Activated T-cell treated with anti-CD3 and anti-CD28 coated beads, Interleukin-2, amount 50 U/mL, for 72 hours (primary cell): ENCODE results near the gene CTNNA2. TPM values are rescaled to one million over a fixed set of nuclear protein-coding genes. Genes with fewer than 3 reads are reported as not detected.

Source experiments
- ATAC-seq, 2 donors: fragments of 150-1000 bp; cut with Tn5 transposase; replicated peaks in 1 of 2; 2 replicates each; pipeline ENCODE4 v1.10.0; 2021; ENCODE audit warnings: moderate library complexity in 2 of 2, mild to moderate bottlenecking in 1 of 2
- DNase-seq, 2 donors: peaks; one replicate each; pipeline ENCODE4 v3.0.0; 2021 to 2022; ENCODE audit warnings: mixed read lengths in 1 of 2
- H3K27ac Mint-ChIP-seq: one replicate; pipeline ENCODE4 v1.8.0; 2022; ENCODE audit warnings: mild to moderate bottlenecking, moderate library complexity, mixed read lengths
- H3K27me3 Mint-ChIP-seq: one replicate; pipeline ENCODE4 v1.8.0; 2022; ENCODE audit warnings: low read depth, mixed read lengths
- H3K36me3 Mint-ChIP-seq, 2 donors: one replicate each; pipeline ENCODE4 v1.8.0; 2022; ENCODE audit warnings: mixed read lengths in 2 of 2, mild to moderate bottlenecking in 1 of 2; ENCODE audit not compliant: insufficient read depth in 2 of 2
- H3K4me1 Mint-ChIP-seq: one replicate; pipeline ENCODE4 v1.8.0; 2022; ENCODE audit warnings: low read depth, mixed read lengths
- H3K4me3 Mint-ChIP-seq, 2 donors: one replicate each; pipeline ENCODE4 v1.8.0; 2022; ENCODE audit warnings: mild to moderate bottlenecking in 2 of 2, mixed read lengths in 2 of 2, moderate library complexity in 2 of 2
- H3K9me3 Mint-ChIP-seq, 2 donors: one replicate each; pipeline ENCODE4 v1.8.0; 2022; ENCODE audit warnings: mixed read lengths in 2 of 2
- total RNA-seq, 2 donors: library from RNA; stranded (reverse); gene quantifications; one replicate each; pipeline ENCODE4 v1.2.3, GENCODE V29; 2022

CTNNA2 gene
- total RNA-seq, 2 donors from 2014 or later: not detected

DNA sequence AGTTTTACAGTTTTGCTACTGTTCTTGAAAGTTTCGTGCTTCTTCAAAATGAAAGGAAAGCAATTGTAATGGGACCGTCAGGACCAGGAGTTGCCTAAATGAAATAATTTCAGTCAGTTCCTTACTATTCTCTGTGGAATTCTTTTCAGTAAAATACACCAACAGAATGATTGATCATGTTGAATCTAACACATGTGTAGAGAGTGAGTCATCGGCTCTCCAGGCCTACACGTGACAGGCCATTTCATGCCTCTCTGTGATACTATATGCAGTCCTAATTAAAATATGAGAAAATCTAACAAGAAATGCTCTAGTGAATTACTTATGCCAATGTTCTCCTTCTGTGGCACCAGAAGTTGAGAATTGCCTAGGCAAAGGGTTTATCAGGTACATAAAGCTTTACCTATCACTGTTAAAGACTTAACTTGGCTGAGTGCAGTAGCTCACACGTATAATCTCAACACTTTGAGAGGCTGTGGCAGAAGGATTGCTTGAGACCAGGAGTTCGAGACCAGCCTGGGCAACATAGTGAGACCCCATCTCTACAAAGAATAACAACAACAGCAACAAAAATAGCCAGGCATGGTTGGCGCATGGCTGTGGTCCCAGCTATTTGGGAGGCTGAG, 592.3 kb downstream of the CTNNA2 start:
- Mint-ChIP-seq H3K36me3 (no peaks in the 10 kb centered on the region), H3K9me3 (peaks cover 0 to 1% of the 10 kb centered on the region in 2 donors), H3K27me3 (no peaks in the 10 kb centered on the region), H3K27ac (no peak overlapping the region), H3K4me3 (no peak overlapping the region), H3K4me1 (no peaks in the 10 kb centered on the region)
- ATAC-seq: no peak
- DNase-seq: no peak

DNA sequence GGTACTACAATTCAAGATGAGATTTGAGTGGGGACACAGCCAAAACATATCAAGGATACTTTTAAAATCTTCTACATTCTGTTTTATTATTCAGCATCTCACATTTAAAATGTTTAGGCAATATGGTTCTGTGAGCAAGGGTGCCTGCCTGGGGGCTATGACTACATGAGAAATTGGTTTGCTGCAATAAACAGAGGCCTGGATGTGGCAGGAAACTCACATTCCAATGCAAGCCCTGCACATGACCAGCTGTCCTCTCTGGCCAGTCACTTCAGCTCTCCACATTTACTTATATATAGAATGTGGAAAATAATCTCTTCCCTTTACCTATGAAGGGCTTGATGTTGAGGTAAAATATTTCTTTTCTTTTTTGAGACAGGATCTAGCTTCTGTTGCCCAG, 598.3 kb downstream of the CTNNA2 start:
- H3K9me3 Mint-ChIP-seq: peaks cover 0 to 2% of the 10 kb centered on the region in 2 donors
- no peak for ATAC-seq
- peaks cover 0 to 2% of the 10 kb centered on the region in 2 donors for H3K36me3 Mint-ChIP-seq
- H3K4me1 Mint-ChIP-seq: no peaks in the 10 kb centered on the region
- no peak for DNase-seq
- no peak overlapping the region for H3K27ac Mint-ChIP-seq
- H3K4me3 Mint-ChIP-seq: no peak overlapping the region
- H3K27me3 Mint-ChIP-seq: no peaks in the 10 kb centered on the region

DNA sequence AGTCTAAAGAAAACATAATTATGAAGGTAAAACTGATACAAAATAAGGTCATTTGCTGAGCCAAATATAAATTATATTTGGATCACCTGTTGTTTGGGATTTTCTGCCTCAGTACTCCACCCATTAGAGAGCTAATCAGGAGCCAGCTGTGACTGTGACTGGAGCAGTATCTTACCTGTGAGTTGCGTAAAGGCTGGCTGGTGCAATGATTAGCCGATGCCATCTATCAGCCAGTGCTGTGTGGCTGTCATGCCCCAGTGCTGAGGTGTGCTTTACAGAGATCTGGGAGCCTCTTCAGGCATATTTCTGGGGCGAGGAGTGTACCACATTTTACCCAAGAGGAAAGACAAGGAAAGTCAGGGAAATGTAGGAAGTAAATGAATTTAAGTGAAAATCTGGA, 599.9 kb downstream of the CTNNA2 start:
- DNase-seq (no peak), ATAC-seq (no peak)
- H3K4me1 Mint-ChIP-seq: no peaks in the 10 kb centered on the region
- peaks cover 3 to 5% of the 10 kb centered on the region in 2 donors for H3K9me3 Mint-ChIP-seq
- no peak overlapping the region for H3K27ac Mint-ChIP-seq
- H3K27me3 Mint-ChIP-seq: no peaks in the 10 kb centered on the region
- H3K36me3 Mint-ChIP-seq: peaks cover 0 to 2% of the 10 kb centered on the region in 2 donors
- no peak overlapping the region for H3K4me3 Mint-ChIP-seq

DNA sequence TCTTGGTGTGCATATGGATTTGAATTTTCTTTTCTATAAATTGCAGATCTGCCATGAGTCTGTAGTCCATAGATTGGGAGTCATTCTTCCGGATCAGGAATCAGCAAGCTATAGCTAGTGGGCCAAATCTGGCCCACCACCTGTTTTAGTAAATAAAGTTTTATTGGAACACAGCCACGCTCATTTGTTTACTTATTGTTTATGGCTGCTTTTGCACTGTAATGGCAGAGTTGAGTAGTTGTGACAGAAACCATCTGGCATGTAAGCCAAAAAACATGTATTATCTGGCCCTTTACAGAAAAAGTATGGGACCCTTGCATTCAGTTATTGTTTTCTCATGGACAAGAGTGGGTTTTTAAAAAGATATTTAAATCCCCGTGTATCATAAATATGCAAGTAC, 600.5 kb downstream of the CTNNA2 start:
- peaks cover 3 to 5% of the 10 kb centered on the region in 2 donors for H3K9me3 Mint-ChIP-seq
- peaks cover 0 to 2% of the 10 kb centered on the region in 2 donors for H3K36me3 Mint-ChIP-seq
- DNase-seq (no peak), ATAC-seq (no peak)
- no peaks in the 10 kb centered on the region for H3K27me3 Mint-ChIP-seq
- no peak overlapping the region for H3K27ac Mint-ChIP-seq
- H3K4me1 Mint-ChIP-seq: no peaks in the 10 kb centered on the region
- no peak overlapping the region for H3K4me3 Mint-ChIP-seq

DNA sequence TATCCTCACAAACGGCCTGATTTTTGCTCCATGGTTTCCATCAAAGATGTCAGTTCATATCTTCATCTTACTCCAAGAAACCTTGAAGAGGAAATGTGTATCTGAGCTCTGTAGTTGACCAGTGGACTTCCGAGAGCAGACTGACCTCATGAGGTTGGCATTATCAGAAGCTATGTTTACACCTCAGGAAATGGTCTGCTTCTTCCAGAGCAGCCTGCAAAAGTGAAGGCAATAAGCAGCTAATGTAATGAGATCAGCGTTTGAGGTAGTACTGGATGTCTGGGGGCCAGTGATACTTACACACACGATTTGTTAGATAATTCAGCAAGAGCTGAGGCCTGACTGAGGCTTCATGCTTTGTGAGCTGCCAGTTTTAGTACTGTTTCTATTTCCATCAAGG, 602.0 kb downstream of the CTNNA2 start:
- no peak for DNase-seq
- Mint-ChIP-seq H3K4me3 (no peak overlapping the region), H3K27ac (no peak overlapping the region), H3K36me3 (peaks cover 0 to 2% of the 10 kb centered on the region in 2 donors), H3K9me3 (peaks cover 3 to 6% of the 10 kb centered on the region in 2 donors), H3K27me3 (no peaks in the 10 kb centered on the region), H3K4me1 (no peaks in the 10 kb centered on the region)
- no peak for ATAC-seq

DNA sequence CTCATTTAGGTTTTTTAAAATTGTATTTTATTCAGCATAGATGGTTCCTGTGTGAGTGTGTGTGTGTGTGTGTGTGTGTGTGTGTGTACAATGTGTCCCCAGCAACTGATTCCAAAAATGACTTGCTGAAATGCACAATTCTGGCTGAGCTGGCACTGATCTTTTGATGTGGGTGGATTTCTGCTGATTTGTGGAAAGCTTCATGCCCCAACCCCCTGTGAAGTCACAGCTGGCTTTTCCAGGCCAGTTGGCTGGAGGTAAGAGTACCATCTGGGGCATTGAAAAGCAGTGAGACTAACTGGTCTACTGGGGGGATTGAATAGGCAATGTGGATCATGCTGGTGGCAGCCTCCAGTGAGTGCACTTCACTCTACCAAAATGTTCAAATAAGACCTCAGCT, 604.5 kb downstream of the CTNNA2 start:
- H3K9me3 Mint-ChIP-seq: peaks cover 7 to 10% of the 10 kb centered on the region in 2 donors
- no peak for DNase-seq
- no peak overlapping the region for H3K4me3 Mint-ChIP-seq
- no peaks in the 10 kb centered on the region for H3K36me3 Mint-ChIP-seq
- no peak for ATAC-seq
- no peaks in the 10 kb centered on the region for H3K27me3 Mint-ChIP-seq
- no peak overlapping the region for H3K27ac Mint-ChIP-seq
- H3K4me1 Mint-ChIP-seq: no peaks in the 10 kb centered on the region

DNA sequence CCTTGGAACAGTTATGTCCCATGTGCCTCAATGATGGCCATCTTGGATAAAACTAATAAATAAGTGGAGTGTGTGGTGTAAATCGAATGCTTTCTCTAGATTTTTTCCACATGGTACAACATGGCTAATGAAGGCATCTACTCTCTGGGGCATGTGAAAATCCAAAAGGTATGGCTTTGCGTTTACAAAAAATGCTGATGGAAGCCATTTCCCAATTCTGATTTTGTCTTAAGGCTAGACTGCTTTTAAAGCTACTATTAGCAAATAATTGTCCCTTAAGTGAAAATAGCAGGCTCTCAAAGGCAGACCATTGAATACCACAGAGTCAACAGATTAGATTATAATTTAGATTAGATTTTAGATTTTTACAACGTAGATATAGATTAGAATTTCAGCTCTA, 608.0 kb downstream of the CTNNA2 start:
- peaks cover 7 to 10% of the 10 kb centered on the region in 2 donors for H3K9me3 Mint-ChIP-seq
- ATAC-seq (no peak), DNase-seq (no peak)
- H3K4me3 Mint-ChIP-seq: no peak overlapping the region
- no peaks in the 10 kb centered on the region for H3K4me1 Mint-ChIP-seq
- H3K36me3 Mint-ChIP-seq: no peaks in the 10 kb centered on the region
- H3K27me3 Mint-ChIP-seq: no peaks in the 10 kb centered on the region
- no peak overlapping the region for H3K27ac Mint-ChIP-seq

DNA sequence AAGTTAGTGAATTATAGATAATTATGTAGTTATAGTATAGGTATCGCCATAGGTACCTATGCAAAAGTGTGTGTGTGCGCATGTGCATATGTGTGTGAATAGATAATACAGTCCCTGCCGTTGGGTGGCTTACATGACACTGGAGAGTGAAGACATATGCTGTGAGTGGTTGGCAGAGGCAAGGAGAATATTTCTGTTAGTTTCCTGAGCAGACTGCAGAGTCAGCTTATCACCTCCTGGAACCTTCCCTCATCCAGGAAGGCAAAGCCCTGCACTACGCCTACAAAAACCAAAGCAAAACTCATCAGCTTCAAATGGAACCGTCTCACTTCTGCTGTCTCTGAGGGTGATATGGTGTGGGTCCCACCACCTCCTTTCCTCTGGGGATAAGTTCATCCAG, 609.8 kb downstream of the CTNNA2 start:
- Mint-ChIP-seq H3K4me3 (no peak overlapping the region), H3K4me1 (no peaks in the 10 kb centered on the region), H3K27ac (no peak overlapping the region), H3K9me3 (peaks cover 7 to 8% of the 10 kb centered on the region in 2 donors), H3K36me3 (no peaks in the 10 kb centered on the region), H3K27me3 (no peaks in the 10 kb centered on the region)
- DNase-seq (no peak), ATAC-seq (no peak)

DNA sequence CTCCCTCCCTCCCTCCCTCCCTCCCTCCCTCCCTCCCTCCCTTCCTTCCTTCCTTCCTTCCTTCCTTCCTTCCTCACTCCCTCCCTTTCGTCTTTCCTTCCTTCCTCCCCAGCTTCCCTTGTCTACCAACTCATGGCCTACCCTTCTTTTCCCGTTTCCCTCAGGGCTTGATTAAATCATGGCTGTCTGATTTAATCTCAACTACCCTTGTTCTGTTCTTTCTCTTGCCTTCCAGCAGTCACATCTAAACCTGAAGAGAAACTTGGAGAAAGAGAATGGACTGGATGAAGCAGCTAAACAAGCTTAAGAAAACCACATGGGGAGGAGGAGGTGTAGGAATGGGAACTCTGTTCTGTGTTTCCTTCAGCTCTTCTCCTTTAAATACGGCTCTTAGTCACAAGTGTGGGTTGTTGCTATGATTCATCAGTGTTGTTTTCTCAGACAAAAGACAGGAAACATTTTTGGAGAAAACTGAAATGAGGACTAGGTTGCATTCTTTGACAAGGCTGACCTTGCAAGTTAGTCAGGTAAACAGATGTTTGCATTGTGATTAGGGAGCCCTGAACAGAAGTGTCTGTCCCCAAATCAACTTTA, 613.8 kb downstream of the CTNNA2 start:
- ATAC-seq (no peak), DNase-seq (no peak)
- Mint-ChIP-seq H3K4me1 (no peaks in the 10 kb centered on the region), H3K36me3 (no peaks in the 10 kb centered on the region), H3K9me3 (peaks cover 3 to 6% of the 10 kb centered on the region in 2 donors), H3K4me3 (no peak overlapping the region), H3K27ac (no peak overlapping the region), H3K27me3 (no peaks in the 10 kb centered on the region)

DNA sequence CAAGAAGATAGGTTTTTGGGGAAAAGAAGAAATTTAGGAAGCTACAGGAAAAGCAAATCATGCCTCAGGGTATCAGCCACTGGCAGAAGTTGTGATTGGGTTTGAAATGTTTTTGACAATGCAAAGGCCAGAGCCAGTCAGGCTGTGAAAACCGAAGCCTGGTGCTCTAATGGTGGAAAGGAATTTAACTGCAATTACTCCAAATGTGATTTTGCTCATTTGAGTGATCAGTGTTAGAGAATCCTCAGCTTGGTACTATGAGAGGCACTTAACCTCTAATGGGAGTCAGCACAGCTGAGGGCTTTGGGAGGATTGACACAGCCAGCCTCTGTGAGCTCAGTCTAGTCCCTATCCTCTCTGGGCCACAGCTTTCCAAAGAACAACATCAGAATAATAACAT, 615.2 kb downstream of the CTNNA2 start:
- Mint-ChIP-seq H3K4me1 (no peaks in the 10 kb centered on the region), H3K36me3 (peaks cover 0 to 2% of the 10 kb centered on the region in 2 donors), H3K27me3 (no peaks in the 10 kb centered on the region), H3K9me3 (peaks cover 0 to 3% of the 10 kb centered on the region in 2 donors), H3K27ac (no peak overlapping the region), H3K4me3 (no peak overlapping the region)
- no peak for ATAC-seq
- no peak for DNase-seq

DNA sequence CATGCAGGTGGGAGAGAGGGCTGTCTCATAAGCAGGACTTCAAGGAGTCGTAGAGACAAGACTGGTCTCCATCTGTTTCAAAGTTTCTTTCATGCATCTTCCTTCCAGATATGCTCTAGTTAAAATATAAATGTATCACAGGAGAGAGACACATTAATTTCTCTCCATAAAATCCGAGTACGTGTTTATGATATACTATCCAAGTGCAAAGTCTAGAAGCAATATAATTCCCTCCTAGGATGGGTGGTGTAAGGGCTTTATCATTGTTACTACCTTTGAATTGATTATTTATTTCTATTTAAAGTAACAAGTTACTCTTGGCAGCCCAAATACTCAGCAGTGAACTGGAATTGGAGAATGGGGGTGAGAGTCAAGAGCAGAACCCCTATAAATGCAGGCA, 619.4 kb downstream of the CTNNA2 start:
- H3K27ac Mint-ChIP-seq: no peak overlapping the region
- no peak overlapping the region for H3K4me3 Mint-ChIP-seq
- no peak for ATAC-seq
- no peaks in the 10 kb centered on the region for H3K27me3 Mint-ChIP-seq
- H3K4me1 Mint-ChIP-seq: no peaks in the 10 kb centered on the region
- peaks cover 2% of the 10 kb centered on the region in 2 donors for H3K36me3 Mint-ChIP-seq
- H3K9me3 Mint-ChIP-seq: peaks cover 3 to 10% of the 10 kb centered on the region in 2 donors
- no peak for DNase-seq

DNA sequence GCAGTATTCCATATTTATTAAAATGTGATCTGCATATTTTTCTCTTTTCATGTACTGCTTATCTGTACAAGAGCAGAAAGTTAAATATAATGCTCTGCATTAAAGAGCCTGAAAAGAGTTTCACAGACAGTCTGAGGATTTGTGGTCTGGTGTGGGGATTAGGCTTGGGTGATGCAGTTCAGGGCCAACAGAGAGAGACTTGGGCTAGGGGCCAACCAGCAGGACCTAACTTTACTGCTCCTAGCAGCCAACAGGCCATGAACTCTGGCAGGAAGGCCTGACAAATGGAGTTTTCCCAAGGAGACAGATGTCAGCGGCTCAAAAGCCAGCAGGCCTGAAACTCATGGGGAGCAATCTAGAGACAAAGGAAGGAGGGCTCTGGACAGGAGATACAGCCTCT, 622.1 kb downstream of the CTNNA2 start:
- H3K36me3 Mint-ChIP-seq: peaks cover 2% of the 10 kb centered on the region in 2 donors
- no peaks in the 10 kb centered on the region for H3K27me3 Mint-ChIP-seq
- DNase-seq (no peak), ATAC-seq (no peak)
- H3K4me3 Mint-ChIP-seq: no peak overlapping the region
- H3K9me3 Mint-ChIP-seq: peaks cover 3 to 7% of the 10 kb centered on the region in 2 donors
- no peaks in the 10 kb centered on the region for H3K4me1 Mint-ChIP-seq
- no peak overlapping the region for H3K27ac Mint-ChIP-seq

DNA sequence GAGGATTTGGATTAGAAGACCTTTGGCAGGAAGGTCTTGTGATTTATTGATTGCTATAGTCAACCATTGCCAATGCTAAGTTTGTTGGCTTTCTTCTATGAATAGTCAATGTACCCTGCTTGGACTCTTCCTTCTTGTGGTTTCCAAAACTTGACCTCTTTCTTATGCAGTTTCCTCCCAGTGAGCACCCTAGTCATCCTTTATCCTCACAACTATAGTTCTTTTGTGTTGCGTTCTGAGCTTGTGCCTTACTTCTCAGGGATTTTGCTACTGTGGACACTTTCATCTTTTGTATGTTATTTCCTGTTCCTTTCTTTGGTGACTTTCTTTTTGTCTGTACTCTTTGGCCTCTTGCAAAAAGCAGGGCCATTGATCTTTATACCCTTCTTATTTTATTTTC, 623.5 kb downstream of the CTNNA2 start:
- no peak for DNase-seq
- no peaks in the 10 kb centered on the region for H3K4me1 Mint-ChIP-seq
- peaks cover 2% of the 10 kb centered on the region in 2 donors for H3K36me3 Mint-ChIP-seq
- H3K27ac Mint-ChIP-seq: no peak overlapping the region
- no peak overlapping the region for H3K4me3 Mint-ChIP-seq
- no peaks in the 10 kb centered on the region for H3K27me3 Mint-ChIP-seq
- H3K9me3 Mint-ChIP-seq: peaks cover 3 to 7% of the 10 kb centered on the region in 2 donors
- ATAC-seq: no peak

DNA sequence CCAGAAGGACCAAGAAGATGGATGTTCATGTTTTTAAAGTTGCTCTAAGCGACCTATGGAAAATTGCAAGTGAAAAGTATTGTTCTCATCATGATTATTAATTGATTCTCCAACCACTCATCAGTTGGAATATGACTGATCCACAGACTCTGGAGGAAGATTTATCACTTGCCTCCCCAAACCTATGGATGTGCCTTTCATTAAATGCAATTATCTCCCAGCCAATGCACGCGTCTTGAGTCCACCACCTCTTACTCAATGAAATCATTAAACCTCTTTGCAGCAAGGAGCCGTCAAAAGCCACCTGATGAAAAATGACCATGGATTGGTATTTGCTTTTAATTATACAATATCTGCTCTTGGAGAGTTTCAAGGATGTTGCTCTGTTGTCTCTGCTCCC, 626.1 kb downstream of the CTNNA2 start:
- no peaks in the 10 kb centered on the region for H3K4me1 Mint-ChIP-seq
- peaks cover 6 to 8% of the 10 kb centered on the region in 2 donors for H3K9me3 Mint-ChIP-seq
- H3K36me3 Mint-ChIP-seq: peaks cover 0 to under 1% of the 10 kb centered on the region in 2 donors
- no peak overlapping the region for H3K27ac Mint-ChIP-seq
- ATAC-seq: no peak
- no peaks in the 10 kb centered on the region for H3K27me3 Mint-ChIP-seq
- no peak overlapping the region for H3K4me3 Mint-ChIP-seq
- DNase-seq: no peak
